Effector CD4-positive, alpha-beta T cell (primary cell): ENCODE results near the gene ARHGEF39.

Source experiments
- DNase-seq: peaks from one replicate; pipeline ENCODE4 v3.0.0-alpha.2; 2020

The ARHGEF39 gene

DNA sequence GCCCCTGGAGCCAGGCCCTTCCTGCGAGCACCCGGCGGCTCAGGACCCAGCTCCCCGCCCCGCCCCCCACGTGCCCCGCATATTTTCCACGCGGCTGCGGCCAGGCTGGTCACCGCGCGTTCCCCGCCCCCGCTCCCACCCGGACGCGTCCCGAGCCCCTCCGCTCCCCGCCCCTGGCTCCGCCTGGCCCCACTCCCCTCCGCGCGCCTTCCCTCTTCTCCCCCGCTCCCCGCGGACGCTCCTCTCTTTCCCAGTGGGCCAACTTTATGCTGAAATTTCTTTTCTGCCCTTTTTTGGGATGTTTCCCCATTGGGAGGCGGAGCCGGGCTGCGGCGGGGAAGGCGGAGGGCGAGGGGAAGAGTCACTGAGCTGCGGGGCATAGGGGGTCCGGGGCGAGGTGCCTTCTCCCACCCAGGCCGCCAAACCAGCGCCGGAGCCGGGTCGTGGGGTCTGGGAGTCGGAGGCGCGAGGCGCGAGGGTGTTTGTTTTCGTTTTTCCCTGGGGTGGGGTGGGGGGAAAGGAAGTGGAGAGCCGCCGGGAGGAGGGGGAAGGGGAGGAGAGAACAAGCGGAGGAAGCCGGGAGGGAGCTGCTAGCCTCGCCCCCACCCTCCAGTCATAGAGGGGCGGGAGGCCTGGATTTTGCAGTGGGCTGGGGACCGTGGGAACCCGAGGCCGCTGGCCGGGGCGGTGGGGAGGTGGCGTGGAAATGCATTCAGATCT is 25.8 kb upstream of the ARHGEF39 start:
- DNase-seq: no peak

GRCh38 chr9:35690294-35690613 is 25.3 kb upstream of the ARHGEF39 start:
- DNase-seq: no peak

DNA sequence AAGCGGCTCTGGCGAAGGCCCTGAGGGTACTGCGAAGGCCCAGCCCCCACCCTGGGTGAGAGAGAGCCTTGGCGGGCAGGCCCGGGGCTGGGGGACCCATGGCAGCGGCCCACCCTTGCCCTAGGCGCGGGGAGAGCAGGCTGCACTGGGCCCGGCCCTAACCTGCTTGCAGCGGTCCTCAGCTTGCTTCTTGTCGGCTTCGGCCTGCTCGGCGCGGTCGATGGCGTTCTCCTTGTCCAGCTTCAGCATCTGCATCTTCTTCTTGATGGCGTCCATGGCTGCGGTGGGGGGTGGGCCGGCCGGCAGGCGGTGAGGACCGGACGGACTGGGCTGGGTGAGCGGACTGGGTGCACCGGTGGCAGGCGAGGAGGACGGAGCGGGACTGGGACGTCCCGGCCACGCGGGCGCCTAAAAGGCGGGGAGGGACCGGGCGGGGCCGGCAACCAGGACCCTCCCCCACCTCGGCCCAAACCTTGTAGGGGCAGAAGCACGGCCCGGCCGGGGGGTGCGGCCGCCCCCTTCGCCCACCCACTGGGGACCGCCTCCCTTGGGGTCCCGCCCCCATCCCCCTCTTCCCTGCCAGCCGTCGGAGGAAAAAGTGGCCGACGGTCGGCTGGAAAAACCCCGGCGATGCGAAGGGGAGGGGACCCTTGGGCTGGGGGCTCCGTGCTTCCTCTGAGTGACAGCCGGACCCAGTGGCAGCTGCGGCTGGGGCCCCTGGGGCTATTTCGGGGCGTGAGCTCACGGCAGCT is 24.7 kb upstream of the ARHGEF39 start, which contains the start of gene TPM2:
Gene TPM2 (minus strand): TSS at position 384 of the 752 bp plus-strand sequence. CDS start 108 bp downstream, at position 276.
- DNase-seq: no peak

- DNase-seq: no peak
These were observed 23.9 kb upstream of the ARHGEF39 start for GRCh38 chr9:35688558-35689541.

- no peak for DNase-seq
These were observed 23.1 kb upstream of the ARHGEF39 start for GRCh38 chr9:35687972-35688557.

DNA sequence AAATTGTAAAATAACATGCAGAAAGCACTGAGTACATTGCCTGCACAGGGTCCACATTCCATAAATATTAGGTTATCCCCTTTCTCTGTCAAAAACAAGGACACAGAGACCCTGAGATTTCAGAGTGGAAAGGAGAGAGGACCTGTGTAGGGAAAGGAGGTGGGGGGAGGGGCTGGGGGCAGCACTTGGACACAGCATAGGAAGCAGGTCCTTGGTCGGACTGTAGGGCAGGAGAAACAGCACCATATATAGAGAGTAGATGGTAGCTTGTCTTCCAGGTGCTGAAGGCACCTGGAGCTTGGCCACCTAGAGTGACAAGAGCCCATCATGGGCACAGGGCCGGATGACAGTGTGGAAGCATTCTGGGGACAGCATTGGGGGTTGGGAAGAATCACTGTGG is 22.3 kb upstream of the ARHGEF39 start:
- DNase-seq: no peak

DNA sequence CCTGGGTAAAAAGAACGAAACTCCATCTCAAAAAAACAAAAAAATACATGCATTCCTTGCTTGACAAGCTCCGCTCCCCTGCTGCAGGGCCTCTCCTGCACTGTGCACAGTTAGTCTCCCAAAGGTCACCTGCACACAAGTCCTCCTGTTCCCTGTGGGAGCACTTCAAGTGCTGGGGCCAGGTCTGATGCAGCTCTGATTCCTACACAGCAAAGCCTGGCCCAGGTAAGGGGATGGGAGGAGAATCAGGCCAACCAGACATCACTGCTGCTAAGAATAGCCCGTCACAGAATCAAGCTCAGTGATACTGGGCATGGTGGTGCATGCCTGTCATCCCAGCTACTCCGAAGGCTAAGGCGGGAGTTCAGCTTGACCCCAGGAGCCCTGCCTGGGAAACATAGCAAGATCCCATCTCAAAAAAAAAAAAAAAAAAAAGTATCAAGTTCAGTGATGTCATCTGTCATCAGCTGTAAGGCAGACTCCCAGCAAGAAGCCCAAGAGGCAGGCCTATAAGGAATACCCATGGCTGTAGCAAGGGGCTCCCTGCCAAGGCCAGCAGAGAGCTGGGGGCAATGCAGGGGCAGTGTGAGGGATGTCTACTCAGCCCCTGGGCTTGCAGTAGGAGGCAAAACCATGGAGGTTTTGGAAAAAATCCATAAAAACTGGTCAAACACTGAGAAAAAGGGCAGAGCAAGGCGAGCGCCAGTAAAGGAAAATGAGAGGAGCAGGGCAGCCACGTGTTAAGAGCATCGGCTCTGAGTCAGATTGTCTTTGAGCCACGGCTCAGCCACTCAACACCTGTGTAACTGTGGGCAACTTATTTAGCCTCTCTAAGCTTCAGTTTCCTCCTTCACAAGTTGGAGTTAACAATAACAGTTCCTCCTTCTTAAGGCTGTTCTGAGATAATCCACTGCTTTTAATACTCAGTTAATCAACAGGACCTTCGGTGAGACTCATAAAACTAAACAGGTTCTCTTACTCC is 21.5 kb upstream of the ARHGEF39 start:
- no peak for DNase-seq

GRCh38 chr9:35685506-35685905 is 20.5 kb upstream of the ARHGEF39 start:
- DNase-seq: no peak

DNA sequence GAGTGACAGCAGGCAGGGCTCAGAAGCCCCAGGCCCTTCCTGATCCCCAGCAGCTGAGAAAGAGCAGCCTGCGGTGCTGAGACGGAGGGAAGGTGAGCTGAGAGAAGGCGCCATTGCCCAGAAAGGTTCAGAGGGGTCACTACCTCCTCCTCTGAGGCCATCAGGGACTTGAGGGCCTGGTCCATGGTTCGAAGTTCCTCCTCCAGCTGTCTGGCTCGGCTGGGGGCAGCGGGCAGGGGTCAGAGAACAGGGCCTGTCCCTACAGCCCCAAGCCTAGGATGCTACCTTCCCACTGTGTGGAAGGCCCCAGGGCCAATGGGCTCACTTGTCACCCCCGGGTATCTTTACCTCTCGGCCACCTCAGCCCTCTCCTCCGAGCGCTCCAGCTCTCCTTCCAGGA is 19.9 kb upstream of the ARHGEF39 start:
- DNase-seq: no peak

DNA sequence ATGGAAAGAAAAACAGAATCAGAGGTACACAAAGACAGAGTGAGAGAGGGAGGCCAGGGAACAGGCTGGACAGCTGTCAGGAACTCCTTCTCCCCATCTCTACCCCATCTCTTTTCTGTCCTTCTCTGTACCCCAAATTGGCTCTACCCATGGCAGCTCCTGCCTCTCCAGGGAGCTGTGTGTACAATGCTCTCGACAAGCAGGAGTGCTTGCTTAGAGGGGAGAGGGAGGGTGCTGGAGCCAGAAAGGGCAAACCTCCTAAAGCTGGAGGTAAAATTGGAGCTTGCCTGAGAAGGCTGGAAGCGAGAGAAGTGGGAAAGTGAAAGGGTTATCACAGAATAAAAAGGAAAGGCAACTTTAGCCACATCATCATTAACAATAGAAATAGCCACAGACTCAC is 18.3 kb upstream of the ARHGEF39 start:
- no peak for DNase-seq

GRCh38 chr9:35682520-35683315 is 17.7 kb upstream of the ARHGEF39 start:
- no peak for DNase-seq

DNA sequence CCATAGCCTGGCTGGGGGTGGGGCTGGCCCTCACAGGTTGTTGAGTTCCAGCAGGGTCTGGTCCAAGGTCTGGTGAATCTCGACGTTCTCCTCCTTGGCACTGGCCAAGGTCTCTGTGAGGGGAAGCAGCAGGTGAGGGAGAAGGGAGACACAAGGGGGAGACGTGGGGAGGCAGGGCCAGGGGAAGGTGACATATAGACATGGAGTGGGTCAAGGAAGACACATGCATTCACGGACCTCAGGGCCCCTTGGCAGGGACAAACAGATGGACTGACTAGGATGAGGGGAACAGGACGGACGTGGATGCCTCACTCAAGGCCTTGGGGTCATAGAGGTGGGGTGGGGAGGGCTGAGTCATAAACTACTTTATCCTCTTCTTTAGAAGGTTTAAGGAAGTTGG is 17.1 kb upstream of the ARHGEF39 start:
- DNase-seq: no peak

GRCh38 chr9:35681341-35682002 is 16.5 kb upstream of the ARHGEF39 start:
- no peak for DNase-seq

DNA sequence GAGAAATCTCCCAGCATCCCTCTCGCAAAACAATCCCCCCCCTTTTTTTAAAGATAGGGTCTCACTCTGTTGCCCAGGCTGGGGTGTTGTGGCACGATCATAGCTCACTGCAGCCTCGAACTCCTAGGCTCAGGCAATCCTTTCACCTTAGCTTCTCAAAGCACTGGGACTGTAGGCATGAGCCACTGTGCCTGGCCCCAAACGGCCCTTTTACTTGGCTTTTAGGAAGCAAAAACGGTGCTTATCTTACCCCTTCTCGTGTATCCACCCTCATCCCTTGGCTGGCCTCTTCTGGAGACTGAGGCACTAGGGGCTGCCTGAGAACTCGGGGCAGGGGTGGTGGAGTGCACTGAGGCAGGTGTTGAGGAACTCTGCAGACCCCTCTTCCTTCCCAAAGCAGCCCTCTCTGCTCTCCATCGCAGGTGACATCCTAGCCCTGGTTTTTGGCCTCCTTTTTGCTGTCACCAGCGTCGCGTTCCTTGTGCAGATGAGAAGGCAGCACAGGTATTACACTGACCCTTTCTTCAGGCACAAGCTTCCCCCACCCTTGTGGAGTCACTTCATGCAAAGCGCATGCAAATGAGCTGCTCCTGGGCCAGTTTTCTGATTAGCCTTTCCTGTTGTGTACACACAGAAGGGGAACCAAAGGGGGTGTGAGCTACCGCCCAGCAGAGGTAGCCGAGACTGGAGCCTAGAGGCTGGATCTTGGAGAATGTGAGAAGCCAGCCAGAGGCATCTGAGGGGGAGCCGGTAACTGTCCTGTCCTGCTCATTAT is 15.5 kb upstream of the ARHGEF39 start:
- no peak for DNase-seq

DNA sequence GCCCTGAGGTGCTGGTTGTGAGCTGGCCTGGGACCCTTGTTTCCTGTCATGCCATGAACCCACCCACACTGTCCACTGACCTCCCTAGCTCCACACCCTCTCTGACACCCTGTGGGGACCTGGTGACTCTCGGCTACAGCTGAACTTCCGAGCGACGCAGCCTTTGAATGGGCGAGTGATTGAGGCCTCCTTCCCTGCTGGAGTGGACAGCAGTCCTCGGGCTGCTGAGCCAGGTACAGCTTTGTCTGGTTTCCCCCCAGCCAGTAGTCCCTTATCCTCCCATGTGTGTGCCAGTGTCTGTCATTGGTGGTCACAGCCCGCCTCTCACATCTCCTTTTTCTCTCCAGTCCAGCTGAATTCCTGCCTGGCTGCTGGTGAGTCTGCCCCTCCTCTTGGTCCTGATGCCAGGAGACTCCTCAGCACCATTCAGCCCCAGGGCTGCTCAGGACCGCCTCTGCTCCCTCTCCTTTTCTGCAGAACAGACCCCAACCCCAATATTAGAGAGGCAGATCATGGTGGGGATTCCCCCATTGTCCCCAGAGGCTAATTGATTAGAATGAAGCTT is 14.9 kb upstream of the ARHGEF39 start:
- DNase-seq: no peak

DNA sequence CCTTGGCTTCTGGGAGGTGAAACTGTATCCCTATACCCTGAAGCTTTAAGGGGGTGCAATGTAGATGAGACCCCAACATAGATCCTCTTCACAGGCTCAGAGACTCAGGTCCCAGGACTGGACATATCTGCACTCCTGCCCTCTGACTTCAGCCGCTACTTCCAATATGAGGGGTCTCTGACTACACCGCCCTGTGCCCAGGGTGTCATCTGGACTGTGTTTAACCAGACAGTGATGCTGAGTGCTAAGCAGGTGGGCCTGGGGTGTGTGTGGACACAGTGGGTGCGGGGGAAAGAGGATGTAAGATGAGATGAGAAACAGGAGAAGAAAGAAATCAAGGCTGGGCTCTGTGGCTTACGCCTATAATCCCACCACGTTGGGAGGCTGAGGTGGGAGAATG is 14.1 kb upstream of the ARHGEF39 start:
- no peak for DNase-seq

GRCh38 chr9:35675732-35676392 is 10.9 kb upstream of the ARHGEF39 start:
- DNase-seq: no peak

DNA sequence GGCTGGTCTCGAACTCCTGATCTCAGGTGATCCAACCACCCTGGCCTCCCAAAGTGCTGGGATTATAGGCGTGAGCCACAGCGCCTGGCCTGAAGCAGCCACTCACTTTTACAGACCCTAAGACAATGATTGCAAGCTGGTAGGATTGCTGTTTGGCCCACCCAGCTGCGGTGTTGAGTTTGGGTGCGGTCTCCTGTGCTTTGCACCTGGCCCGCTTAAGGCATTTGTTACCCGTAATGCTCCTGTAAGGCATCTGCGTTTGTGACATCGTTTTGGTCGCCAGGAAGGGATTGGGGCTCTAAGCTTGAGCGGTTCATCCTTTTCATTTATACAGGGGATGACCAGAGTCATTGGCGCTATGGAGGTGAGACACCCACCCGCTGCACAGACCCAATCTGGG is 10.2 kb upstream of the ARHGEF39 start:
- DNase-seq: no peak

GRCh38 chr9:35674025-35674361 is 9.0 kb upstream of the ARHGEF39 start:
- no peak for DNase-seq
